HepG2 (cell line): ENCODE data around the gene AKAP12. TPM values are rescaled to one million over a fixed set of nuclear protein-coding genes. Genes with fewer than 3 reads are reported as not detected.
A peak's percentile ranks its signal among the peaks of the same experiment; 100 is the strongest.

Experiments
- AGO1 ChIP-seq: fragments of 200-400 bp; formaldehyde crosslinking; IDR thresholded peaks from 2 replicates; pipeline ENCODE4 v1.6.1; 2017; ENCODE audit warnings: mild to moderate bottlenecking, low read depth, low read length, moderate library complexity; ENCODE audit not compliant: poor library complexity, severe bottlenecking
- ARNTL ChIP-seq: sonication (generic); formaldehyde crosslinking; IDR thresholded peaks from 2 replicates; pipeline ENCODE4 v1.4.0; 2020; ENCODE audit warnings: mild to moderate bottlenecking, missing genetic modification reagents
- GATAD1 ChIP-seq: IDR thresholded peaks from 2 replicates; pipeline ENCODE4 v1.6.1; 2016; ENCODE audit warnings: missing genetic modification reagents, missing compliant biosample characterization
- GMEB2 ChIP-seq: IDR thresholded peaks from 2 replicates; pipeline ENCODE4 v1.6.1; 2016; ENCODE audit warnings: missing biosample characterization, missing genetic modification reagents, low read depth
- HOXA9 ChIP-seq: sonication (generic); formaldehyde crosslinking; IDR thresholded peaks from 2 replicates; pipeline ENCODE4 v1.8.1; 2022; ENCODE audit warnings: missing genetic modification reagents, mild to moderate bottlenecking, moderate library complexity, borderline replicate concordance
- MBNL3 ChIP-seq: fragments of 250-450 bp; sonication (Bioruptor Pico); conservative IDR thresholded peaks from 2 replicates; pipeline ENCODE4 v1.8.0; 2022; ENCODE audit warnings: mild to moderate bottlenecking, inconsistent platforms
- SALL1 ChIP-seq: sonication (generic); formaldehyde crosslinking; IDR thresholded peaks from 2 replicates; pipeline ENCODE4 v1.8.0; 2022; ENCODE audit warnings: mild to moderate bottlenecking, missing genetic modification reagents
- SP1 ChIP-seq, 2 experiments: fragments of 450-650 bp in 1 of 2; sonication (generic) in 1 of 2; formaldehyde crosslinking in 1 of 2; IDR thresholded peaks; 2 replicates each; pipeline versions ENCODE4 v1.4.0 to v1.6.1; 2016 to 2020; ENCODE audit warnings: missing genetic modification reagents in 1 of 2
- SPEN ChIP-seq: sonication (generic); formaldehyde crosslinking; IDR thresholded peaks from 2 replicates; pipeline ENCODE4 v1.5.1; 2020; ENCODE audit warnings: low read depth, mild to moderate bottlenecking, missing genetic modification reagents
- ZBTB34 ChIP-seq: sonication (generic); formaldehyde crosslinking; IDR thresholded peaks from 2 replicates; pipeline ENCODE4 v1.8.0; 2022; ENCODE audit warnings: mild to moderate bottlenecking, missing genetic modification reagents
- ZBTB4 ChIP-seq: sonication (generic); formaldehyde crosslinking; IDR thresholded peaks from 2 replicates; pipeline ENCODE4 v1.4.0; 2020; ENCODE audit warnings: missing genetic modification reagents, mild to moderate bottlenecking, borderline replicate concordance
- ZC3H13 ChIP-seq: sonication (generic); formaldehyde crosslinking; IDR thresholded peaks from 2 replicates; pipeline ENCODE4 v1.8.1; 2023; ENCODE audit warnings: mild to moderate bottlenecking, missing genetic modification reagents, moderate library complexity
- ZNF124 ChIP-seq: sonication (generic); formaldehyde crosslinking; IDR thresholded peaks from 2 replicates; pipeline ENCODE4 v1.4.0; 2020; ENCODE audit warnings: missing genetic modification reagents
- ZNF367 ChIP-seq: sonication (generic); formaldehyde crosslinking; IDR thresholded peaks from 2 replicates; pipeline ENCODE4 v1.4.0; 2020; ENCODE audit warnings: missing genetic modification reagents, borderline replicate concordance
- ZNF484 ChIP-seq: sonication (generic); formaldehyde crosslinking; IDR thresholded peaks from 2 replicates; pipeline ENCODE4 v1.5.1; 2020; ENCODE audit warnings: mild to moderate bottlenecking, low read depth, missing genetic modification reagents, borderline replicate concordance
- ZNF672 ChIP-seq: sonication (generic); formaldehyde crosslinking; IDR thresholded peaks from 2 replicates; pipeline ENCODE4 v1.8.1; 2022; ENCODE audit warnings: missing genetic modification reagents
- ZNF740 ChIP-seq: sonication (generic); formaldehyde crosslinking; IDR thresholded peaks from 2 replicates; pipeline ENCODE4 v1.4.0; 2020; ENCODE audit warnings: missing genetic modification reagents
- ZNF749 ChIP-seq: sonication (generic); formaldehyde crosslinking; IDR thresholded peaks from 2 replicates; pipeline ENCODE4 v1.8.0; 2022; ENCODE audit warnings: mild to moderate bottlenecking, missing genetic modification reagents, moderate library complexity, borderline replicate concordance
- ZNF766 ChIP-seq: sonication (generic); formaldehyde crosslinking; IDR thresholded peaks from 2 replicates; pipeline ENCODE4 v1.5.0; 2020; ENCODE audit warnings: missing genetic modification reagents, borderline replicate concordance
- ZNF800 ChIP-seq: sonication (generic); formaldehyde crosslinking; IDR thresholded peaks from 2 replicates; pipeline ENCODE4 v1.4.0; 2020; ENCODE audit warnings: missing genetic modification reagents
- polyA plus RNA-seq, 8 experiments: library from polyadenylated mRNA; depleted of rRNA in 3 of 8; stranded (reverse) in 7 of 8; unstranded in 1 of 8; fragments of >200 nt; fragmentation: Illumina TruSeq in 4 of 8; extraction: Trizol in 4 of 8; gene quantifications; 2 replicates each; pipeline versions ENCODE4 v1.2.1 to v1.2.3, GENCODE V29; 2011 to 2016; ENCODE audit warnings: low read depth in 4 of 8, missing spikeins in 1 of 8, mixed read lengths in 1 of 8; ENCODE audit not compliant: insufficient read depth in 1 of 8
- total RNA-seq, 5 experiments: library from RNA; depleted of rRNA; stranded (reverse); fragments of >200 nt; fragmentation: Illumina TruSeq; extraction: Trizol; gene quantifications; 2 replicates each; pipeline ENCODE4 v1.2.3, GENCODE V29; 2016; ENCODE audit warnings: low read depth in 1 of 5

The AKAP12 gene
- total and polyA plus RNA-seq, 2 of the 13 experiments (the other 11 are each of a cell fraction or from before 2014, with no cell fraction given): 10.6 to 19.0 TPM

- no peak; the same call in 1 of the 2 replicates for TF ChIP-seq ZBTB34 (CRISPR knock-in tag)
- no peak for TF ChIP-seq ZNF740 (CRISPR knock-in tag)
- peak; percentile 89 for TF ChIP-seq SPEN
- peak; percentile 97 for TF ChIP-seq AGO1
- peak; percentile 81 for TF ChIP-seq GATAD1 (CRISPR knock-in tag)
- 0 out of 2 replicates have a peak, but pooled peaks have one; percentile 13 for TF ChIP-seq ZNF124
- no peak for TF ChIP-seq MBNL3
- TF ChIP-seq ZBTB4 (CRISPR knock-in tag): no peak
- TF ChIP-seq SALL1 (CRISPR knock-in tag): peak; percentile 23; the same call in 1 of the 2 replicates
- TF ChIP-seq ZNF484: no peak
- peak; percentile 51; the same call in 1 of the 2 replicates for TF ChIP-seq ZNF800 (CRISPR knock-in tag)
- TF ChIP-seq ZNF367: no peak; the same call in 1 of the 2 replicates
- TF ChIP-seq ZNF672 (CRISPR knock-in tag): 0 out of 2 replicates have a peak, but pooled peaks have one; percentile 51
- TF ChIP-seq SP1 (IDR thresholded peaks at IDR 0.05): peak; percentile 75
- peak; percentile 78 for TF ChIP-seq SP1 (CRISPR knock-in tag; IDR thresholded peaks at IDR 0.05)
- TF ChIP-seq ZC3H13 (CRISPR knock-in tag): peak; percentile 88
- peak; percentile 78; the same call in 1 of the 2 replicates for TF ChIP-seq ZNF749 (CRISPR knock-in tag)
- peak; percentile 86; the same call in 1 of the 2 replicates for TF ChIP-seq HOXA9 (CRISPR knock-in tag)
- TF ChIP-seq ZNF766 (CRISPR knock-in tag): 0 out of 2 replicates have a peak, but pooled peaks have one; percentile 70
- peak; percentile 59; the same call in 1 of the 2 replicates for TF ChIP-seq ARNTL (CRISPR knock-in tag)
- TF ChIP-seq GMEB2 (CRISPR knock-in tag): peak; percentile 96
Measured at GRCh38 chr6:151390276-151390850, 150.6 kb downstream of the AKAP12 start (continued).
